ENCODE measurements around the gene ANKRD28.
"Not testable (repeated sequence)": the region's sequence is repeated elsewhere in the genome, so short reads cannot be mapped to it uniquely, and the experiment has no call there.

Gene ANKRD28

DNA sequence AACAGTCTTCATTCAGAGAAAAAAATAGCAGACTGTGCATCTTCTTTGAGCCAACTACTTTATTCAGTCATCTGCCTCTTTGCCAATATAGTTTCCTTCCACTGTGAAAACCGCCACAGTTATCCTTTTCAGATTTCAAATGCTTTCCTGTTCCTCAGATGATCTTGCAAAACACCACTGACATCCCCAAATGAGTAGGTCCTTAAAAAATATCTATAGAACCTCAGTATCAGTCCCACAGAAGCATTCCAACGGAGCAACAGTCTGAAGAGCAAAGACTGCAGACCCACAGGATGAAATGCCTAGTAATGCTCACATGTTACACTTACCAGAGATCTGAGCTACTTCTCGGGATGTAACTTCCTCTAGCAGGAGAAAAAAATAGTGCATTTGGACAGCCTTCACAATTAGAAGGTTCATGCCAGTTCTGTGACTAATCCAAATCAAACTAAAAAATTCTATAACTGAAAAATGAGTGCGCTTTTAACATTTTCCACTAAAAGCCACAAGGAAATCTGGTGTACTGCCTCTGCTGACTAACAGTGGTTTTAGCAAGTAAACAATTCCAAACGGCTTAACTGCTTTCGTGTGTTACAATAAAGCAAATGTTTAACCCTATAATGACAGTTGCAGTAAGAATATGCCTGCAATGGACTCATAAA lies at the start of gene ANKRD28:
Gene ANKRD28 (minus strand): TSS at position 338 of the 662 bp plus-strand sequence. CDS start 1,458 bp downstream, outside the sequence.
- DNase-seq (ENCODE audit: low spot score) = peak; percentile 82

DNA sequence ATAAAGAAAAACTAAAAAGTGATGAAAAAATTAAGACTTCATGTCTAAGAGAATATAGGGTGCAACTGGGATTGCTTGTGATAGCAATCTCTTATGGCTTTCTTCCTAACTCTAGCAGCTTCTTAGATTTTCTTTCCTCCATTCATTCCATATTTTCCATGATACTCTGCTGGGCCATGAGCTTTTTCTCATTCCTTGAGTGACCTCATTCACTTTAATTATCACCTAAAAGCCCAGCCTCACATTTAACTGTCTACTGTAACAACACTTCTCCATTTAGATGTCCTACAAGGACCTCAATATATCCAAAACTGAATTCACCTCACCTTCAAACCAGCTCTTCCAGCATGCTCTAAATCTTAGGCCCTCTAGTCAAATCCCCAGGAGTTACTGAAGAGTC lies 49.5 kb upstream of the ANKRD28 start:
- DNase-seq (ENCODE audit: low spot score) = no peak

DNA sequence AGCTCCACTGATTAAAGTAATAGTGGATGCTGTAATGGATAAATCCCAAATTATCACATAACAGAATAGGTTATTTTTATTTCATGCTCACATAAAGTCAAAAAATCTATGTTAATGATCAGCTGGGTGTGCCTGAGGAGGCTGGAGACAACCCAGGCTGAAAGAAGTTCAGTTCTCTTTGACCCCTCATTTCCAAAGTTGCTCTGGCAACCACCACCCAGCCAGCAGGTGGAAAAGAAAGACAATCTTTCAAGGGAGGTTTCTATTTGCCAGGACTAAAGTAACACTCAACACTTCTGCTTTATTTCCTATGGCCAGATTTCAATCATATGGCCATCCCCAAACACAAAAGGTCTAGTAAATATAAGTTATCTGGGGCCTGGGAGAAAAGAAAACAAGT lies 48.8 kb upstream of the ANKRD28 start:
- no peak for DNase-seq (ENCODE audit: low spot score)

DNA sequence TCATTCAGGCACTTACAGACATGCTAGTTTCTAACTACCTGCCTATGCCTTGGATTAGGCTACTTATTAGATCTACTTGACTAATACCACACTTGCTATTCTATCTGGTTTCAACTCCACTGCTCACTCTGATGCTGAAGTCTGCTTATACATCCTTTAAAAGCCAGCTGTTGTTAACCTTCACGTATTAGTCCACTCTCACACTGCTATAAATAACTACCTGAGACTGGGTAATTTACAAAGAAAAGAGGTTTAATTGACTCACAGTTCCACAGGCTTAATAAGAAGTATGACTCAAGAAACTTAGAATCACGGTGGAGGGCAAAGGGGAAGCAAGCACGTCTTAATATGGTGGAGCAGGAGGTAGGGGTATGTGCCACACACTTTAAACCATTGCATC lies 47.7 kb upstream of the ANKRD28 start:
- DNase-seq (ENCODE audit: low spot score) = no peak

DNA sequence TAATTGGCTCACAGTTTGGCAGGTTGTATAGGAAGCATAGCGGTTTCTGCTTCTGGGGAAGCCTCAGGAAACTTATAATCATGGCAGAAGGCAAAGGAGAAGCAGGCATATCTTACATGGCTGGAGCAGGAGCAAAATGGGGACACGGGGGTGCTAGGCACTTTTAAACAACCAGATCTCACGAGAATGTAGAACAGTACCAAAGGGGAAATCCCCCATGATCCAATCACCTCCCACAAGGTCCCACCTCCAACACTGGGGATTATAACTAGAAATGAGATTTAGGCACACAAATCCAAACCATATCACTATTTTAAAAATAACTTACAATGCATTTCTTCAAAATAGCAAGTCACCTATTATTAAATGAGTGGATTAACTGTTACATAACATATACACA lies 47.1 kb upstream of the ANKRD28 start:
- DNase-seq (ENCODE audit: low spot score) = no peak

DNA sequence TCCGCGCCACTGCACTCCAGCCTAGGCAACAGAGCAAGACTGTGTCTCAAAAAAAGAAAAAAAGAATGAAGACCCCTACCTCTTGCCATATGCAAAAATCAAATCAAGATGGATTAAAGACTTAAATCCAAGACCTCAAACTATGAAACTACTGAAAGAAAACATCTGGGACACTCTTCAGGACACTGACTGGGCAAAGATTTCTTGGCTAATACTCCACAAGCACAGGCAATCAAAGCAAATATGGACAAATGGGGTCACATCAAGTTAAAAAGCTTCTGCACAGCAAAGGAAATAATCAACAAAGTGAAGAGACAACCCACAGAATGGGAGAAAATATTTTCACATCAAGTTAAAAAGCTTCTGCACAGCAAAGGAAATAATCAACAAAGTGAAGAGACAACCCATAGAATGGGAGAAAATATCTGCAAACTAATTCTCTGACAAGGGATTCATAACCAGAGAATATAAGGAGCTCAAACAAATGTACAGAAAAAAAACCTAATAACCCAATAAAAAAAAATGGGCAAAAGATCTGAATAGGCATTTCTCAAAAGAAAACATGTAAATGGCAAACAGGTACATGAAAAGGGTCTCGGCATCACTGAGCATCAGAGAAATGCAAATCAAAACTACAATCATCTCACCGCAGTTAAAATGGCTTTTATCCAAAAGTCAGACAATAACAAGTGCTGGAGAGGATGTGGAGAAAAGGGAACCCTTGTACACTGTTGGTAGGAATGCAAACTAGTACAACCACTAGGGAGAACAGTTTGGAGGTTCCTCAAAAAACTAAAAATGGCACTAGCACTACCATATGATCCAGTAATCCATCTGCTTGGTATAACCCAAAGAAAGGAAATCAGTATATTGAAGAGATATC lies 43.6 kb upstream of the ANKRD28 start:
- DNase-seq (ENCODE audit: low spot score) = not testable (repeated sequence)

DNA sequence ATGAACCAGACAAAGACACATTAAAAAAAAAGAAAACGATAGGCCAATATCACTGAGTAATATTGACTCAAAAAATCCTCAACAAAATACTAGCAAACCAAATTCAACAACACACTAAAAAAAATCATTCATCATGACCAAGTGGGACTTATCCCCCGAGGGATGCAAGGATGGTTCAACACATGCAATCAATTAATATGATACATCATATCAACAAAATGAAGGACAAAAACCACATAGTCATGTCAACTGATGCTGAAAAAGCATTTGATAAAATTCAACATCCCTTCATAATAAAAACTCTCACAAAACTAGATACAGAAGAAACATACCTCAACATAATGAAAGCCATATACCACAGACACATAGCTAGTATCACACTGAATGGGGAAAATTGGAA lies 41.8 kb upstream of the ANKRD28 start:
- no peak for DNase-seq (ENCODE audit: low spot score)

DNA sequence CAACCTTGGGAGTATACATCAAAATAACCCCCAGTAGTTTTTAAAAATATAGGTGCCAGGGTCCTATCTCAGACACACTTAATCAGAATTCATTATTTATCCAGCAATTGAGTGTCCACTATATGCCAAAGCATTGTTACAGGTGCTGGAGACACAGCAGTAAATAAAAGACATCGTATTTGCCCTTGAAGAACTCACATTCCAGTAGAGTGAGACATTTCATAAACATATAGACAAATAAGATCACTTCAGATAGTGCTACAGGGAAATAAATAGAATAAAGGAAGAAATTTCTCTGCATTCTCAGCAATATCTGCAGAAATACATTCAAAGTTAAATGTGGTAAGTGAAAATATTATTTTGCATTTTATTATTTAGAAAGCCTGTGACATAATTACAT lies 34.1 kb upstream of the ANKRD28 start:
- no peak for DNase-seq (ENCODE audit: low spot score)

DNA sequence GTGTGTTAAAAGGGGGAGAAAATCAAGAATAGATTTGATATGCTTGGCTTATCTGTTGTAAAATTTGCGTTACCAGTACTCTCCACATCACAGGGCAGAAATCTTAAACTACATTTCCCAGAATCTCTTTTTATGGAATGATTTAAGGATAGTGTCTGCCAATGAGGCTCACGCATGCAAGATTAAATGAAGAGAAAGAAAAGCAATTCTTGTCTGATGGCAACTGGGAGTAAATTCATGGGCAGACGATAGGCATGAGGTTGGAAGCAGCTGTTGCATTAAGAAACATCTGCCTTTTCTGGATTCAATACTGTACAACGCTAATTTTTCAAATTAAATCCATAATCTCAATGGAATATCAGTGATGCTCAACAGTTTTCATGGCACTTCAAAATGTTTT lies 27.2 kb upstream of the ANKRD28 start:
- no peak for DNase-seq (ENCODE audit: low spot score)

DNA sequence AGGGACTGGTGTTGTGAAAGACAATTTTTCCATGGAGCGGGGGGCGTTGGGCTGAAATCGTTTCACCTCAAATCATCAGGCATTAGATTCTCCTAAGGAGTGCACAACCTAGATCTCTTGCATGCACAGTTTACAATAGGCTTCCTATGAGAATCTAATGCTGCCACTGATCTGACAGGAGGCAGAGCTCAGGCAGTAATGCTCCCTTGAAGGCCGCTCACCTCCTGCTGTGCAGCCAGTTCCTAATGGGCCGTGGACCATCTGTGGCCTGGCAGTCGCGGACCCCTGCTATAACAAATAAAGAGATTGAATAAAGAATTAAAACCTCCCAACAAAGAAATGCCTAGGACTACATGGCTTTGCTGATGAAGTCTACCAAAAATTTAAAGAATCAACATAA lies 25.3 kb upstream of the ANKRD28 start:
- DNase-seq (ENCODE audit: low spot score) = no peak

DNA sequence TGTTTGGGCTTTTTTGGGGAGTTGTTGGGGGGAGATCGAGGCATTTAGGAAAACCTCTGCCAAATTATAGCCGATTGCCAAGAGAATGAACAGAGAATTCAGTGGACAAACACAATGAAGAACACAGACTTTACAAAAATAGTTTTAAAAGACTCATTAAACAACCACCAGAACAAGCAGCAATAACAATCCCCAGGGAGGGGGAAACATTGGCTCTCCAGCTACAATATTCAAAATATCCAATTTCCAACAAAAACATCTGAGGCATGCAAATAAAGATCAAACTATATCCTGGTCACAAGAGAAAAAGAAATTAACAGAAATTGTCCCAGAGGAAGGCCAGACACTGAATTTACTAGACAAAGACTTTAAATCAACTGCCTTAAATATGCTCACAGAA lies 24.5 kb upstream of the ANKRD28 start:
- DNase-seq (ENCODE audit: low spot score) = no peak

DNA sequence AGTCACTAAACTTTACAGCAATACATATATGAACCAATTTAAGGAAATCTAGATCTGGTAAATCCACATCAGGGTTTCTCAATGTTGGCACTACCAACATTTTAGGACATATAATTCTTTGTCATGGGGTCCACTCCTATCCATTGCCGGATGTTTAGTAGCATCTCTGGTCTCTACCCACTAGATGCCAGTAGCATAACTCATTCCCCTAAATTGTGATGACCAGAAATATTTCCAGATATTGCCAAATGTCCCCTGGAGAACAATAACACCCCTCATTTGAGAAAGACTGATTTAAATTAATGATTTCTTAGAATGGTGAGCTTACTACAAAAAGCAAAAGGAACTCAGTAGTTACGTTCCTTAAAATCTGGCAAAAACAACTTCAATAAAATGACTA lies 23.1 kb upstream of the ANKRD28 start:
- no peak for DNase-seq (ENCODE audit: low spot score)

DNA sequence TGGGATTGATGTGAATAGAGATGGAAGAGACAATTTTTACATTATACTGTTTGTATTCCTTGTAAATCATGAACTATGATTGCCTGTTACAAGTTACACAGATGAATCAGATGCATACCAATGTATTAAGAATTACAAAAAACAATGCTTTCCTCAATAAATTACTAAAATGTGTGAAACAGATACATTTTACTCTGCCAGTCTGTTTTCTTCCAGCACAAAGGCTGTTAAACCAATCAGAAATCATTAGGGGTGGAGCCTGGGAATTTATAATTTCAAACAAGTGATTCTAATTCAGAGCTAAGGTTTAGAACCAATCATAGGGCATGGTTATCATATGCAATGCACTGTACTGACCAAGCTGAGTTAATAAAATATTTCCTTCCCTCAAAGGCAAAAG lies 21.8 kb upstream of the ANKRD28 start:
- no peak for DNase-seq (ENCODE audit: low spot score)

DNA sequence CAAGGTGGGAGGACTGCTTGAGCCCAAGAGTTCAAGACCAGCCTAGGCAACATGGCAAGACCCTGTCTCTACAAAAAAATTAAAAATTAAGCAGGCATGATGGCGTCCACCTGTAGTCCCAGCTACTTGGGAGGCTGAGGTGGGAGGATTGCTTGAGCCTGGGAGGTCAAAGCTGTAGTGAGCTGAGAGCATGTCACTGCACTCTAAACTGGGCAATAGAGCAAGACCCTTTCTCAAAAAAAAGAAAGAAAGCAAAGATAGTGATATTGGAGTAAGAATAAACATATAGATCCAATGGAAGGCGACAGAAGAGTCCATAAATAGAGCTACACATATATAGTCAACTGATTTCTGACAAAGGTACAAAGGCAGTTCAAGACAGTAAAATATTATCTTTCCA lies 21.3 kb upstream of the ANKRD28 start:
- no peak for DNase-seq (ENCODE audit: low spot score)

DNA sequence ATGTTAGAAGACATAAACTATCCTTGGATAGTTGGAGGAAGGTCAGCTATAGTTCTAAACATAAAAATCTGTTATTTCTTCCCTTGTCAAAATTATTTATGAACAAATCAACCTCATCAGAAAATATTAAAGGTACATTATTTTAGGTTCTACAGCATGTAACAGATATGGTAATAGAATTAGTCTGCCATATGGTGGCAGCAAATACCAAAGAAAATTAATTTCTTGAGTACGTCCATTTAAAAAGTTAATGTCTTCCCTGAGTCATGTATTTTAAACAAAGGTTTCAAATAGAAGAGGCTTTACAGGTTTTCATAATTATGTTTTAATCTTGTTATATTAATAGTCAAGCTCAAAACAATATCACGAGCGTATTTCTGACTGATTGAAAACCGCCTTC lies 17.9 kb upstream of the ANKRD28 start:
- DNase-seq (ENCODE audit: low spot score) = no peak

DNA sequence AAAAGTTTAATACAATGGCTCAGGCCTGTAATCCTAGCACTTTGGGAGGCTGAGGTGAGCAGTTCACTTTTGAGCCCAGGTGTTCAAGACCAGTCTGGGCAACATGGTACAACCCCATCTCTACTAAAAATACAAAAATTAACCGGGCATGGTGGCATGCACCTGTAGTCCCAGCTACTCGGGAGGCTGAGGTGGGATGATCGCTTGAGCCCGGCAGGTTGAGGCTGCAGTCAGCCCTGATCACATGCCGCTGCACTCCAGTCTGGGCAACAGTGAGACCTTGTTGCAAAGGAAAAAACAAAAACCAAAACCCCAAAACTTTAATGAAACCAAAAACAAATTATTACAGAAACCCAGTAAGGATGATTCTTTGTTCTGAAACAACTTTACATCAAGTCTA lies 15.3 kb upstream of the ANKRD28 start:
- DNase-seq (ENCODE audit: low spot score) = not testable (repeated sequence)

DNA sequence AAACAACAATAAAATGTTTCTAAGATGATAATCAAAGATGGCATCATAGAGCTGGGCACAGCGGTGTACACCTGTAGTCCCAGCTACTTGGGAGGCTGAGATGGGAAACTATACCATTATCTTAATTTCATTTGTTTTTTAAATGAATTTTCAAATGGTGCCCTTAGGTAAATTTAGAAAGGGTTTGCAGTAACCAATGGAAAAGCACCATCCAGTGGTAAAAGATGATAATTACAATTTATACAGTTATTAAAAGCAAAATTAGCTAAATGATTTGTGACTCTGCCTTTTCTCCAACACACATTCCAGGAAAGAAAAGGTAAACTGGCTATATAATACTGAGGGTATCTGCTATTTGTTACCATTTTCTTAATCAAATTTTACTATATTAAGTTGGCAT lies 14.4 kb upstream of the ANKRD28 start:
- no peak for DNase-seq (ENCODE audit: low spot score)

DNA sequence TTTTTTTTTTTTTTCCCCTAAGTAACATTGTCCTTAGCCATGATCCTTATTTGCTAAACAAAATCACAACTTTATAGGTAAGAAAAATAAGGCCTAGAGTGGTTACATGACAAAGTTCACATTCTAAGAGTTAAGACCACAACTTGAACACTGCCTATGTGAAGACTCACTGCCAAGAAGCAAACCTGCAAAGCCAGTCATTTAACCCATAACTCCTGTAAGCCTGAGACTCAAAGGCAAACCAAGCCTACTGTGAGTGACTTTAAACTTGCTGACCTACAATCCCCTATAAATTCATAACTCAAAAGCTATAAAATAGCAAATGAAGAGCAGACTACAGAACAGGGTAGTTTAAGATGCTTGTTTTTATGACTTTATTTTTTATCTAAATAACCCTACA lies 12.9 kb upstream of the ANKRD28 start:
- peak; percentile 66 for DNase-seq (ENCODE audit: low spot score)

DNA sequence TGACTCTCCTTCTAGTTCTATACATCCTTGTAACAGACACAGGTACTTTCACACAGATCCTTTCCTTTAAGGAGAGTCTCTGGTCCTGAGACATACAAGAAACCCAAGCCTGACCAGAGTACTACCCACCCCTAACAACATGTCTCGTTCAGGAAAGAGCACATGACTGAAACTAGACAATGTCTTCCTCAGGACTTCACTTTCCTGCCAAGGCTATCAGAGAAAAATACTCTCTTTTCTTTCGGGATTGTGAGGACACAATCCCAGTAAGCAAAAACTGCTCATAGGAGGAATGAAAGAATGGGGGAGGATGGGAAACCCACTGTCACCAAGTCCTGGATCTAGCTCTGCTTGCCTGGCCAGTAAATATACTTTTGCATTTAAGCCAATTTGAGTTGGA lies 11.5 kb upstream of the ANKRD28 start:
- no peak for DNase-seq (ENCODE audit: low spot score)

DNA sequence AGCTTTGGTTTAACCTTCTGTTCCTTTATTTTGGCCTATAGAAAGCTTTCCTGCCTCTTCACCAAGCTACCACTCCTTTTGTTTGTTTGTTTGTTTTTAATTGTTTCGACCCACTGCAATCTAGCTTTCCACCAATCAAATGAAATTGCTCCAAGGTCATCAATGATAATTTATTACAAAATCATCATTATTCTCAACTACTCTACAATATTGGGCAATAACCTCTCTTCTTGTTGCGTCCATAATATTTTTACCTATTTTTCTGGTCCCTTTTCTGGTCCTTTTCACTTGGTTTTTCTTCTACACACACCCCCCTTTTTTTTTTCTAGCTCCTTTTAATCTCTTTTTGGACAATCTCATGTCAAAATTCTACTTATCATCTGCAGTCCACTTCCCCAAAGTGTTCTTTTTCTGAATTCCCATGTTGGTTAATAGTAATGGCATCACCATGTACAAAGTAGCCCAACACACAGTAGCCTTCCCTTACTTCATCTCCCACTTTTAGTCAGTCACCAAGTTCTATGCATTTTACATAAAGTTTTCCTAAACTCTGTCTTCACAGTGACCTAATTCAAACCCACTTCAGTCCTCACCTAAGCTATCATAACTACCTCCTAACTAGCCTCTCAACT lies 11.0 kb upstream of the ANKRD28 start:
- DNase-seq (ENCODE audit: low spot score) = no peak

DNA sequence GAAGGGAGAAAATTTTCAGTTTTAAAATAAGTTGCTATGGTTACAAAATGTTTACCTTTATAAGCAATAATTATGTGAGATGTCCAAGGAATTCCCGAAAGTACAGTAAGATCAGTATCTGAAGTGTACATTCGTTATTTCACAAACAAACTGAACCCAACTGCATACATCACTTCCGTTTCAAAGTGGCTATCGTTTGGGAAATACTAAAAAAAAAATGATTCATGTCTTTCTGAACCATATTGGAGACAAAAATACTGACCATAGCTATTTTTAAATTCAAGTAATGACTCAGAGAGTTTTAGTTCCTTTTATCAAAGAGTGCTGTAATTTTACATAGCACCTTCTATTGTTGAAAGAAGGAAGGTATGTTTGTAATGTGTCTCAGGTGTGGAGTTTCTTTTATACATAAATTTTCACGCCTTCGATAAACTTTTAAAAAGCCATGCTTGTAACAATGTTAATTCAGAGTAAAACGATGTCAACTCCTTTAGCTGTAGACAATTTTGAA lies 8.0 kb upstream of the ANKRD28 start:
- peak; percentile 64 for DNase-seq (ENCODE audit: low spot score)

DNA sequence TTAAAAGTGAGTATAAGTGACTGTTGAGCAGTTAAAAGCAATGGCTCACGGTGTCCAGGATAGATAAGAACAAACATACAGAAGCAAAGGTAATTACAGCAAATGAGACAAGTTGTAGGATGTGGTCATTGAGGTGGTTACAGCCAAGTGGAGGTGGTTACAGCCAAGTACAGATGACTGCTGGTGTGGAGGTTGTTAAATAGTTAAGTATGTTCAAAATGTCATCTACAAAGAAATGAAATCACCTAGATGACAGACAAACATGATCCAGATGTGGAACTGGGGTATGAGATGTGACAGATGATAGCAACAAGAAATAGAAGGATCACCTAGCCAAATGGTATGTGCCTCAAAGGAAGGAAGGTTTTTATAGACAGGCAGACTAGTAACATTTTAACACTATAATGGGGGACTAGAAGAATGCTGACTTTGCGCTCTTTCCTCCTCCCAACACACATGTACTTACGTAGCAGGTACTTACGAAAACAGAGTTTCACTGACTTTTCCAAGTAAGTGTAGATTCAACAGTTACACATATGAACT lies 6.8 kb upstream of the ANKRD28 start:
- DNase-seq (ENCODE audit: low spot score) = peak; percentile 54

DNA sequence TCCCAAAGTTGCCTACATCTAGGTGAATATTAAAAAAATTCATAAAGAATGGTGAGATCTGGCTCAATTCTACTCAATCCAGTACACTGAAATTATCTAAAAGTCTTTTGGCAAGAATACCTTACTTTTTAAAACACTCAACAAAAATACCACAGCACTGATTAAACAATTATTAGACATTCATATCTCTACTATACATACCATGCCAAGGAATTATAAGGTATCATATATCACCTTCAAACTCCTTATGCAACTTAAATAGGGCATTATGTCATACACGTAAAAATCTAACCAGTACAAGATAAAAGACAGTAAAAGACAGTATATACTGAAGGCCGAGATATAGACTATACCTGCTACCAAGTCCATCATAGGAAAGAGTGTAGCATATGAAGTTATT lies 6.1 kb upstream of the ANKRD28 start:
- DNase-seq (ENCODE audit: low spot score) = no peak
